ENCODE measurements around the gene TXLNA.

The TXLNA gene

DNA sequence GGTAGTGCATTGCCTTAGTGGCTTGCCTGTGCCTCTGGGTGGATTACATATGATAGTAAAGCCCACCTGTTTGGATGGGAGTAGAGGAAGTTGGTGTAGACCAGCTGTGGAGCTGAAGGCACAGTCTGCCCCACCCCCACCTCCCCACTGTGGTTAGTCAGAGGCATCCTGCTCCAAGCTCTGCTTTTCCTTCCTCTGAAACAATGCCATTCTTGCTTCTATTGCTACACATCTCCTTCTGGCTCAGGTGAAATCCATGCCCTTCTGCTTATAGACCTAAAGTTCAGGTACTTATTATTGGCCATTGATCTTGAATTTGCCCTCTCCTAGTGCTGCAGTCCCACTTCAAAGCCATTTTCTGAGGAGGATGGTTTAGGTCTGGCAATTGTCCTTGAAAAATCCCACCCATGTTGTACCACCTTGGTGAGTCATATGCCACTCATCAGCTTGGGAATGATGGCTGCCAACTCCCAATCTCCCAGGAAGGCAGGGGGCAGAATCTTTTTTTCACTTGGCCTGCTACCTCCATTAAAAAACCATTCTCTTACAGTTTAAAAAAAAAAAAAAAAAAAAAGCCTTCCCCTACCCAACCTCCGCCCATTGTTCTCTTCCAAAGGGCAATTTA, 6.7 kb upstream of the TXLNA start:
- Mint-ChIP-seq H3K27me3 (no peaks in the 10 kb centered on the region), H3K27ac (no peak overlapping the region), H3K4me1 (ENCODE audit: low read depth) (no peaks in the 10 kb centered on the region), H3K9me3 (no peaks in the 10 kb centered on the region), H3K36me3 (ENCODE audit: low read depth) (peaks cover 71% of the 10 kb centered on the region), H3K4me3 (no peak overlapping the region)
- intact Hi-C loops (cut with micrococcal nuclease), result no loop called here

GRCh38 chr1:32178380-32179192, 889 bp upstream of the TXLNA start:
- no peaks in the 10 kb centered on the region for H3K9me3 Mint-ChIP-seq
- peak overlapping the region; percentile 99 for H3K27ac Mint-ChIP-seq
- H3K4me1 Mint-ChIP-seq (ENCODE audit: low read depth), result peaks cover 37% of the 10 kb centered on the region
- H3K27me3 Mint-ChIP-seq, result no peaks in the 10 kb centered on the region
- peaks cover 58% of the 10 kb centered on the region for H3K36me3 Mint-ChIP-seq (ENCODE audit: low read depth)
- intact Hi-C loops (cut with micrococcal nuclease), result loop anchor here (2.0 kb wide), 1 partner anchor 70 kb away; the partner anchor contains the start of gene KPNA6
- peak overlapping the region; percentile 90 for H3K4me3 Mint-ChIP-seq

DNA sequence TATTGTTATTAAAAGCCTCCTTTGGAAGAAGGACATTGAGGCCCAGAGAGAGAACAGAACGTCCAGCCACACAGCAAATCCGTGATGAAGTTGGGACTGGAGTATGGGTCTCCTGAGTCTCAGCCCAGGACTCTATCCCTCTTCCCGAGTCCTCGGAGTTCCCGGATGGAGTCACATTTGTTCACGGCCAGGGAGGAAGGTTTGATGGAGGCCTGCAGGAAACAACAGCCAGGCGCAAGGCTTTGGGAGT, 357 bp upstream of the TXLNA start:
- Mint-ChIP-seq H3K27ac (peak overlapping the region; percentile 99), H3K9me3 (no peaks in the 10 kb centered on the region), H3K4me1 (ENCODE audit: low read depth) (peaks cover 42% of the 10 kb centered on the region), H3K4me3 (peak overlapping the region; percentile 90), H3K27me3 (no peaks in the 10 kb centered on the region), H3K36me3 (ENCODE audit: low read depth) (peaks cover 58% of the 10 kb centered on the region)
- intact Hi-C loops (cut with micrococcal nuclease), result loop anchor here (2.0 kb wide), 1 partner anchor 70 kb away; the partner anchor contains the start of gene KPNA6

- Mint-ChIP-seq H3K36me3 (ENCODE audit: low read depth) (peaks cover 60% of the 10 kb centered on the region), H3K4me1 (ENCODE audit: low read depth) (peaks cover 52% of the 10 kb centered on the region), H3K27me3 (no peaks in the 10 kb centered on the region), H3K9me3 (no peaks in the 10 kb centered on the region), H3K4me3 (peak overlapping the region; percentile 90), H3K27ac (peak overlapping the region; percentile 99)
- intact Hi-C loops (cut with micrococcal nuclease), result loop anchor here (2.0 kb wide), 1 partner anchor 20 kb away; the partner anchor contains the start of gene CCDC28B
Measured at GRCh38 chr1:32180186-32181060, 948 bp downstream of the TXLNA start.

GRCh38 chr1:32181065-32181464, 1.6 kb downstream of the TXLNA start:
- Mint-ChIP-seq H3K4me1 (ENCODE audit: low read depth) (peaks cover 56% of the 10 kb centered on the region), H3K27ac (peak overlapping the region; percentile 99), H3K27me3 (no peaks in the 10 kb centered on the region), H3K9me3 (no peaks in the 10 kb centered on the region), H3K4me3 (peak overlapping the region; percentile 90), H3K36me3 (ENCODE audit: low read depth) (peaks cover 66% of the 10 kb centered on the region)
- intact Hi-C loops (cut with micrococcal nuclease), result loop anchor here (2.0 kb wide), 1 partner anchor 20 kb away; the partner anchor contains the start of gene CCDC28B

DNA sequence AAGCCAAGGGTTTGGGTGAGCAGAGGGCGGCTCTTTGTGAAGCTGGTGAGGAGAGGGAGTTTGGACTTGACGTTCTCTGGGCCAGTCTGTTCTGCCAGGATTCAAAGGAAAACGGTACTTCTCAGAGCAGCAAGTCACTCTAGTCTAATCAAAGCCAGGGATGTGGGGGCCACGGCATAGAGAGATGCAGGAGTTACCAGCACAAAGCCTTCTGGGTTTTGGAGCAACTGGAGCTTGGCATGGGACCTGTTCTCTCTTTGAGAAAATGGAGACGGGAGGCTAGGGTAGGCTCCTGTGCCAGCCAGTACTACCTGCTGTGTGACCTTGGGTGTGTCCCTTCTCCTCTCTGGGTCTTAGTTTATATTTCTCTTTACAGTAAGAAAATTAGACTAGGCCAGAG, 2.1 kb downstream of the TXLNA start:
- H3K36me3 Mint-ChIP-seq (ENCODE audit: low read depth), result peaks cover 71% of the 10 kb centered on the region
- no peaks in the 10 kb centered on the region for H3K9me3 Mint-ChIP-seq
- H3K4me3 Mint-ChIP-seq, result peak overlapping the region; percentile 90
- peaks cover 61% of the 10 kb centered on the region for H3K4me1 Mint-ChIP-seq (ENCODE audit: low read depth)
- no peaks in the 10 kb centered on the region for H3K27me3 Mint-ChIP-seq
- H3K27ac Mint-ChIP-seq, result peak overlapping the region; percentile 99
- intact Hi-C loops (cut with micrococcal nuclease), result loop anchor here (2.0 kb wide), 1 partner anchor 19 kb away; the partner anchor contains the start of gene CCDC28B

GRCh38 chr1:32182060-32182459, 2.6 kb downstream of the TXLNA start:
- Mint-ChIP-seq H3K4me1 (ENCODE audit: low read depth) (peaks cover 63% of the 10 kb centered on the region), H3K27ac (peak overlapping the region; percentile 14), H3K9me3 (no peaks in the 10 kb centered on the region), H3K4me3 (peak overlapping the region; percentile 22), H3K36me3 (ENCODE audit: low read depth) (peaks cover 76% of the 10 kb centered on the region), H3K27me3 (no peaks in the 10 kb centered on the region)
- intact Hi-C loops (cut with micrococcal nuclease), result no loop called here

DNA sequence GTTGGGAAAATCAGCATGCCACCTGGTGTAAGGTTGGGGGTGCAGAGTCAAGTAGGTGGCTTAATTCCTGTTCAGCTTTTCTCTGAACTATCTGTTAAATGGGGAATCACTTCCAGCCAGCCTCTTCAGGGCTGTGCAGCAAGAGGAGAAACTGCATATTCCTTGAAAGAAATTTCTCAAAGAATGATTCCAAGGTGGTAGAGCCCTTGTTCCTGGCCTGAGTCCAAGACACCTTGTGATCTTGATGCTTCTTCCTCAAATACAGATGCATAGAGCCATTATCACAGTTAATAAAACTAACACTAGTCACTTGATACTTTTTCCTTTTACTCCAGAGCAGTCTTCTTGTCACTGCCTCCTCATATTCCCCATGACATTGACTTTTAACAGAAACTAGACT, 5.2 kb downstream of the TXLNA start:
- Mint-ChIP-seq H3K27me3 (no peaks in the 10 kb centered on the region), H3K27ac (no peak overlapping the region), H3K4me1 (ENCODE audit: low read depth) (peaks cover 63% of the 10 kb centered on the region), H3K36me3 (ENCODE audit: low read depth) (peaks cover 99% of the 10 kb centered on the region), H3K4me3 (no peak overlapping the region), H3K9me3 (no peaks in the 10 kb centered on the region)
- intact Hi-C loops (cut with micrococcal nuclease), result no loop called here

GRCh38 chr1:32186077-32186476, 6.6 kb downstream of the TXLNA start:
- no peak overlapping the region for H3K4me3 Mint-ChIP-seq
- no peaks in the 10 kb centered on the region for H3K27me3 Mint-ChIP-seq
- intact Hi-C loops (cut with micrococcal nuclease), result no loop called here
- peaks cover 99% of the 10 kb centered on the region for H3K36me3 Mint-ChIP-seq (ENCODE audit: low read depth)
- H3K4me1 Mint-ChIP-seq (ENCODE audit: low read depth), result peaks cover 53% of the 10 kb centered on the region
- no peak overlapping the region for H3K27ac Mint-ChIP-seq
- no peaks in the 10 kb centered on the region for H3K9me3 Mint-ChIP-seq

GRCh38 chr1:32186491-32186890, 7.0 kb downstream of the TXLNA start:
- intact Hi-C loops (cut with micrococcal nuclease), result no loop called here
- Mint-ChIP-seq H3K9me3 (no peaks in the 10 kb centered on the region), H3K27me3 (no peaks in the 10 kb centered on the region), H3K36me3 (ENCODE audit: low read depth) (peaks cover 99% of the 10 kb centered on the region), H3K4me3 (no peak overlapping the region), H3K27ac (no peak overlapping the region), H3K4me1 (ENCODE audit: low read depth) (peaks cover 49% of the 10 kb centered on the region)

- no peaks in the 10 kb centered on the region for H3K9me3 Mint-ChIP-seq
- intact Hi-C loops (cut with micrococcal nuclease), result no loop called here
- H3K36me3 Mint-ChIP-seq (ENCODE audit: low read depth), result peaks cover 99% of the 10 kb centered on the region
- H3K4me1 Mint-ChIP-seq (ENCODE audit: low read depth), result peaks cover 36% of the 10 kb centered on the region
- H3K27me3 Mint-ChIP-seq, result no peaks in the 10 kb centered on the region
- H3K4me3 Mint-ChIP-seq, result no peak overlapping the region
- no peak overlapping the region for H3K27ac Mint-ChIP-seq
Measured at GRCh38 chr1:32187850-32188249, 8.4 kb downstream of the TXLNA start.

- H3K27me3 Mint-ChIP-seq, result no peaks in the 10 kb centered on the region
- no peaks in the 10 kb centered on the region for H3K9me3 Mint-ChIP-seq
- peaks cover 2% of the 10 kb centered on the region for H3K4me1 Mint-ChIP-seq (ENCODE audit: low read depth)
- H3K36me3 Mint-ChIP-seq (ENCODE audit: low read depth), result peaks cover 100% of the 10 kb centered on the region
- H3K4me3 Mint-ChIP-seq, result no peak overlapping the region
- H3K27ac Mint-ChIP-seq, result no peak overlapping the region
- intact Hi-C loops (cut with micrococcal nuclease), result no loop called here
Measured at GRCh38 chr1:32192220-32192948, 12.9 kb downstream of the TXLNA start.

DNA sequence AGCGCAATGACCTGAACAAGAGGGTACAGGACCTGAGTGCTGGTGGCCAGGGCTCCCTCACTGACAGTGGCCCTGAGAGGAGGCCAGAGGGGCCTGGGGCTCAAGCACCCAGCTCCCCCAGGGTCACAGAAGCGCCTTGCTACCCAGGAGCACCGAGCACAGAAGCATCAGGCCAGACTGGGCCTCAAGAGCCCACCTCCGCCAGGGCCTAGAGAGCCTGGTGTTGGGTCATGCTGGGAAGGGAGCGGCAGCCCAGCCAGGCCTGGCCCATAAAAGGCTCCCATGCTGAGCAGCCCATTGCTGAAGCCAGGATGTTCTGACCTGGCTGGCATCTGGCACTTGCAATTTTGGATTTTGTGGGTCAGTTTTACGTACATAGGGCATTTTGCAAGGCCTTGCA, 15.5 kb downstream of the TXLNA start:
- intact Hi-C loops (cut with micrococcal nuclease), result no loop called here
- H3K4me1 Mint-ChIP-seq (ENCODE audit: low read depth), result peaks cover 4% of the 10 kb centered on the region
- H3K4me3 Mint-ChIP-seq, result no peak overlapping the region
- H3K36me3 Mint-ChIP-seq (ENCODE audit: low read depth), result peaks cover 88% of the 10 kb centered on the region
- no peak overlapping the region for H3K27ac Mint-ChIP-seq
- H3K27me3 Mint-ChIP-seq, result no peaks in the 10 kb centered on the region
- no peaks in the 10 kb centered on the region for H3K9me3 Mint-ChIP-seq

Data from dendritic cell treated with granulocyte-macrophage colony-stimulating factor and Interleukin-4, amounts not matched to agents 40 ng/mL and 50 ng/mL, for 4 days (primary cell).